Amniotic stem cell (primary cell): ENCODE results near the gene CCL4L2.
A peak's percentile ranks its signal among the peaks of the same experiment; 100 is the strongest.
"Not testable (repeated sequence)": the region's sequence is repeated elsewhere in the genome, so short reads cannot be mapped to it uniquely, and the experiment has no call there.

Source experiments
- DNase-seq: peaks from one replicate; lab custom pipeline; 2025; lab: John Stamatoyannopoulos, UW

Gene CCL4L2

DNA sequence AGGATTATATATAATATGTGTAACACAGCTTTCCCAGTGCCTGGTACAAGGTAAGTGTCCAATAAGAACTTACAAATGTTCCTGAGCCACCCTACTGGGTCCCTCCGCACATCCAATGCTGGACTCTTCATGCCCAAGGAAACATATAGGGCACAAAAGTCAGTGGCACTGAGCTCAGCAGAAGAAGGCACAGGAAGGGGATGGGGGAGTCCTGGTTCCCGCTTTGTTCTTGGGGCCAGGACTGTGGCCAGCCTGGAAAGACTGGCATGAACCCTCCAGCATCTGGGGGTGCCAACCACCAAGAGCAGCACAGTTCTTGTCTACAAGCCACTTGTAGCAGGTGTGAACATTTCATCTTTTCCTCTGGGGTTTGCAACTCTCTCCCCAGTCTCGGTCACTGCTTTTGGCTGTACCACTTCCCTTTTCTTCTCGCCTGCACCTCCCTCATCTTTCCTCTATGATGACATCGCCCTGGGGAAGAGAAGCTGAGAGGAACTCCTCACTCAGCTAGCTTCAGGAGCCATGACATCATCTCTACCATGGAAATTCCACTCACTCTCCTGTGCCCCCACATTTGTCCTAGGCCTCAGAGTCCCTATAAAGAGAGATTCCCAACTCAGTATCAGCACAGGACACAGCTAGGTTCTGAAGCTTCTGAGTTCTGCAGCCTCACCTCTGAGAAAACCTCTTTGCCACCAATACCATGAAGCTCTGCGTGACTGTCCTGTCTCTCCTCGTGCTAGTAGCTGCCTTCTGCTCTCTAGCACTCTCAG, at the start of gene CCL4L2:
Gene CCL4L2 (plus strand): TSS at position 625 of the 773 bp plus-strand sequence.
- DNase-seq: not testable (repeated sequence)

DNA sequence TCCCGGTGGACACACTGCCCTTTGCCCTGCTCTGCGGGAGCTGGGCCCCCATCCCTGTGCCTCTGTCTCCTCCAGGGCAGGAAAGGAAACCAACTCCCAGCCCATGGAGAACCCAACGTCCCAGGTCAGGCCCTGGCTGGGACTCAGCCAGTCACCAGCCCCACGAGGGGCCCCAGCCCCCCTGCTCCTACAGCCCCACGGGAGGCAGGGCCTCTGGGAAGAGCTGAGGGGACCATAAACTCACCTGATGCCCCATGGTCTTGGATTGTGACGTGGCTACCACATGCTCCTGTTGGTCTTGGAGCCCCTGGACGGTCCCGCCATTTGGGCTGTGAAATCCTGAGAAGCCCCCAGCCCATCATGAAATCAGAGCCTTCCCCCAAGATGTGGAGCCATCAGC, 42.0 kb upstream of the CCL4L2 start:
- DNase-seq: not testable (repeated sequence)

DNA sequence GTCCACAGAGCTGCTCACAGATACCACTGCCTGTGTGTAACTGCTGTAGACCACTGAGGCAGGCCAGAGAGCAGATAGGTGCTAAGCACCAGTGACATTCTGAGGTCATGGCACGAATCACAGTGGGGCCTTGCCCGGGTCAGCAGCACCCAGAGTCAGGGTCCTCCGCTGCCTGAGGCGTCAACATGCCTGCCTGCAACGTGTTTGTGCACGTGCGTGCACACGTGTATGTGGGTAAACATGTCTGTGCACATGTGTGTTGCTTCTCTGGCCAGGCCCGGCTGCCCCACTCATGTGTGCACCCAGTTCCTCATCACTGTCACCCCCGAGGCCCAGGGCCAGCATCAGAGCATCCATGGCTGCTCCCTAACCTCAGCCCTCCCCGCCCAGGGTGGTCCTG, 34.3 kb upstream of the CCL4L2 start, which contains the start of gene TBC1D3B:
Gene TBC1D3B (minus strand): TSS at position 101 of the 400 bp plus-strand sequence. CDS start 1,586 bp downstream, outside the sequence.
- not testable (repeated sequence) for DNase-seq

DNA sequence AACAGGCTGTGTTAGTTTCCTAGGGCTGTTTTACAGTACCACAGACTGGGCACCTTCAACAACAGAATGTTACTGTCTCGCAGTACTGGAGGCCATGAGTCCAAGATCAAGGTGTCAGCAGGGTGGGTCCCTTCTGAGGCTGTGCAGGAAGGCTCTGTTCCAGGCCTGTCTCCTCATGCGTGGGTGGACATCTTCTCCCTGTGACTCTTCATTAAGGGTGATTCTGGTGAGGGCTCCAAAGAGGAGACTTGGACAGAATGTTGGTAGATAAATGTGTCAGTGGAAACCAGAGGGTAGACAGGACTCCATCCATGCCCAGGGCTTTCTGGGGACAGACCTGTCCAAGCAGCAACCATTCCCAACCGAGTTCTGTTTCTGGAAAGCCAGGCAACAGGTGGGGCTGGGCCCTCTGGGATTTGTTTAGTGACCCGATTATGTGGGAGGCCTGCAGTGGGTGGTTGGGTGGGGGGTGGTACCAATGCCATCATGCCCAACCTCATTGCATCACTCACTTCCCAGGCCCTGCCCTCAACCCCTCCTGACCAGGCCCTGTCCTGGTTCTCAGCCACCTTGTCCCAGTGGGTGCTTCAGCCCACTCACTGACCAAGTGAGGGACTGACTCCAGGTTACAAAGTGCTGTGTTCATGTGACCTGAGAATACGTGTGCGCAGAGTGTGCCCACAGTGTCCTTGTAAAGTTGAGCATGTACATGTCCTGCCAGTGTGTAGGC, 29.3 kb upstream of the CCL4L2 start:
- not testable (repeated sequence) for DNase-seq

DNA sequence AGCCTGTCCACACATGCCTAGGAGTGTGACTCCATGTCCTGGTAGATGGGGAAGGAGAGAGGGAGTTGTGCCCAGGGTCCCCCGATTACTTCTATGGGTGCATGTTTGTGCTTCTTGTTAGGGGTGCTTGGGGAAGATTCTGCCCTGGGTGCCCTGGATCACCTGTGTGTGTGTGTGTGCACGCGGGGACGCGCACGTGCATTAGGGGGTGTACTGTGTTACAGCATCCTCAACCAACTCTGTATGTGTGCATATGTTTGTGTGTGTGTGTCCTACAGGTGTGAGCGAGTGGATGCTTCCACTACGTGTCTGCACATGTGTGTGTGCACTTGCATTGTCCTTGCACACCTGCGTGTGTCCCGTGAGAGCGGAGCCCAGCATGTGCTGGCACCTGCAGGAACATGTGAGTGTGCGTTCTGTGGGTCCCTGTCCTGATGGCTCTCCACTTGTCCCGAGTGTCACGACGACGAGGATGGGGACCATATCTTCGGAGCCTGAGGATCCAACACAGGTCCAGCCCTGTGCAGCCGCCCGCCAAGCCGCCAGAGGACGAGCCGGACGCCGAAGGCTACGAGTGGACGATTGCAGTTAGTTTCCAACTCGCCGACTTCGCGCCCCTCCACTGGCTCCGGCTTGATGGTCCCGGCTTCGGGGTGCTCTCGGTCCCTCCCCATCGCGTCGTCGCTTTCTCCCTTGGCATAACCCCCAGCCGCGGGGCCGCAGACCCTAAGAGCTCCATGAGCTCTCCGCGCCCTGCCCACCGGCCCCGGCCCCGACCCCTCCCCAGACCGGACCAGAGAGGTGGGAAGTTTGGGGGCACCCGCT, 28.5 kb upstream of the CCL4L2 start:
- no peak for DNase-seq

DNA sequence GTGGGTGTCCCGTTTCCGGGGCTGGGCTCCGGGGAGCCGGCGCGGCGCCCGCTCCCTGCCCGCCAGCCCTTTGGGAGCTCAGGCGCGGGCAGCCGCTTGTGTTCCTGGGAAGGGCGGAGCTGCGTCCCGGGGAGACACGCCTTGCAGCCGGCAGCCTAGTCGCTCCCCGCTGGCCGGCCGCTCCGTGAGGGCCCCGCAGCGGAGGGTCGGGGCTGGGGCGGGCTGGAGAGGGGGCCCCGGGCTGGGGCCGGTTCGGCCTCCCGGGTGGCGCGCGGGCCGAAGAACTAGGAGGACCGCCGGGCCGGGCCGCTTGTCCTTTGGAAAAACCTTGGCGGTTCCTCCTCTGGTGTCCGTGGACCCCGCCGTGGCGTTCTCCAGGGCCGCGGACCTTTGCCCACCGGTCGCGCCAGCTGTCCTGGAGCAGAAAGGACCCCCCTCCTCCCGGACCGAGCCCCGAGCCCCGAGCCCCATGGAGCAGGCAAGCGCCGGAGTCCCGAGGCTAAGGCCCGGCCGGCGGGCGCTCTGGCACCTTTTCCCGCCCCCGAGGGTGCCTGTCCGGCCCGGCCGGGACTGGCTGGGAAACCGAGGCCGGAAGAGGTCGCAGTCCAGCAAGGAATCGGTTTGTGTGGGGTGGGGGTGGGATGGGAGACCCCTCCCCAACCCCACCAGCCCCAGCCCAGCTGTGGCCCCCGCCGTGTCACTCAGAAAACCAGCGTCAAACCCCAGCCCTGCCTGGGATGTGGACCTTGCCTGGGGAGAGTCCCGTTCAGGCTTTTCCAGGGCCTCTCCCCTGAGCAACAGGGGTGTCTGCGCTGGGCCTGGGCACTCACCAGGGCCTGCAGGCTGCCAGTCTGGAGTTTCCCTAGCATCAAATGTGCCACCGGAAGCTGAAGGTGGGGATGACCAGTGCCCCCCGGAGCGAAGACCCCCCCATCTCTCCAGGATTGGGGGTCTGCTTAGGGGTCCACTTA, 27.6 kb upstream of the CCL4L2 start:
- DNase-seq: peak; percentile 80

DNA sequence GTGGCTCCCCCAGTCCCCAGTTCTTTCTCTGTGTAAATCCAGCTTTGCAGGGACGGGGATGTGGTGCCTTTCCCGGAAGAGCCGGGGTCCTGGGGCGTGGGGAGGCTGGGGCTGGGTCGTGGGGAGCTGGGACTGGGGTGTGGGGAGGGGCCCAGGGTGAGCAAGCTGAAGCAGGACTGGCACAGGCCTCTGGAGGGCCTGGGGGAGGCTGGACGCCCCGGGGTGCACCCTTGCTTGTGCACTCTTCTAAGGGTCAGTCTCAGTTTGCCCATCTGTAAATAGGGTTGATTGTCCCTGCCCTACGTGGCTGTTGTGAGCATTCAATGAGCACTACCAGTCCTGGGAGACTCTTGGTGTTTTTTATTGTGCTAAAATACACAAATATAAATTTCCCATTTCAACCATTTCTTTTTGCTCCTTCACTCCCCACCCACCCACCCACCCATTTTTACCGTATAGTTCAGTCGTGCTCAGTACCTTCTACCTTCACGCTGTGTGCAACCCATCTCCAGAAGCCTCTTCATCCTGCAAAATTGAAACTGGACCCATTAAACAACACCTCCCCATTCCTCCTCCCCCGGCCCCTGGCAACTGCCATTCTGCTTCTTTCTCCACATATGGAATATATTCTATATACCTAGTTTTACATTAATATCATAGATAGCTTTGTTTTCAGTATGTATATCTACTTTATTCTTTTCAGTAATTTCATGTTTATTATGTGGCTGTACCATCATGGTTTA, 26.7 kb upstream of the CCL4L2 start:
- no peak for DNase-seq

DNA sequence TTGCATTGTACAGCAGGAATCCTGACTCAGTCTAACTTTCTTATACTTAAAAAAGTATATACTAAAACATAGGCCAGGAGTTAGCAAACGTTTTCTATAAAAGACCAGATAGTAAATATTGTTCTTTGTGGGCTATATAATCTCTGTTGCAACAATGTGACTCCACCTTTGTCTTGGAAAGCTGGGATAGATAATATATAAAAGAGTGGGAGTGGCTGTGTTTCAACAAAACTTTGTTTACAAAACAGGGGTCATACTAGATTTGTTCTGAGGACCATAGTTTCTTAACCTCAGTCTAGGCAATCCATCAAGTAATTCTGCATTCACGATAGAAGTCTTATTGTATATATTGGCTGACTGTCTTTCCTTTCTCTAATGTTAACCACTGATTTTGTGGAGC, 25.4 kb upstream of the CCL4L2 start:
- no peak for DNase-seq

DNA sequence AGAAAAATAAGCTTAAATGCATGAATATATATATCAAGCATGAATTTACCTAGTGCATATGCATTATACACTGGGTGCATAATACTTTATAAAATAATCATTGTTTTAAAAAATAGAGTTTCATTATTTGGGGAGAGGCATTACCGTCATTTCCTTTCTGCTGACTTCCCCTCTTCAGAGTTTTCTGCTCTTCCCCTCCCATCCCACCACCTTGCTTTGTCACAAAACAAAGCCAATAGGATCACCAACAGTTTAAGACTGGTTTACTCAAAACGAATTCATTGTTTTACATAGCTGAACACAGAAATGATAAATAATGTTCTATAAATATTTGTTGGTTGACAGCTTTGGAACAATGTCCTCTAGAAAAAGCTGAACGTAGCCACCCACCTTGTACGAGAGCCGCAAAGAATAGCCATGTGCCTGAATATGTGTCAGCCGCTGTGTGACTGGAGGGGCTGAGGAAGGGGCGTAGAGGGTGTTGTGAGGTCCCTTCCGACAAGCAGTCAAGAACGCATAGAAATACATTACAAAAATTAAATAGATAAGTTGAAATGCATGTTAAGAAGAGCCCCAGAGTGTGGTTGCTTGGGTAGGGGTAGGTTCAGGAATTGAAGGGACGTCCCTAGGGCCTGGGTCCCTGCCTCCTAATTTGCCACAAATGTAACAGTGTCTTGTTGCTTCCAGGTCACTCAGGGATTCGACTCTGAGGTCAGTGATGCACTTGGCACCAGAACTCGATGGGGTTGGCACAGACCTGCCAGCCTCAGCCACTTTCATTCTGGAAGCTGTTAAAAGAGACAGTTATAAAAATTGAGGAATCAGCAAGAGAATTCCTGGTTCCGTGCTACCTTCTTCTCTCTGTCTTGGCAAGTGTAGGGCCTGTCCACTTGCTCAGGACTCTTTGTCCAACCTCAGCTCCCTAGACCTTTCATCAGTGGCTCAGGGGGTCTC, 23.8 kb upstream of the CCL4L2 start:
- not testable (repeated sequence) for DNase-seq

DNA sequence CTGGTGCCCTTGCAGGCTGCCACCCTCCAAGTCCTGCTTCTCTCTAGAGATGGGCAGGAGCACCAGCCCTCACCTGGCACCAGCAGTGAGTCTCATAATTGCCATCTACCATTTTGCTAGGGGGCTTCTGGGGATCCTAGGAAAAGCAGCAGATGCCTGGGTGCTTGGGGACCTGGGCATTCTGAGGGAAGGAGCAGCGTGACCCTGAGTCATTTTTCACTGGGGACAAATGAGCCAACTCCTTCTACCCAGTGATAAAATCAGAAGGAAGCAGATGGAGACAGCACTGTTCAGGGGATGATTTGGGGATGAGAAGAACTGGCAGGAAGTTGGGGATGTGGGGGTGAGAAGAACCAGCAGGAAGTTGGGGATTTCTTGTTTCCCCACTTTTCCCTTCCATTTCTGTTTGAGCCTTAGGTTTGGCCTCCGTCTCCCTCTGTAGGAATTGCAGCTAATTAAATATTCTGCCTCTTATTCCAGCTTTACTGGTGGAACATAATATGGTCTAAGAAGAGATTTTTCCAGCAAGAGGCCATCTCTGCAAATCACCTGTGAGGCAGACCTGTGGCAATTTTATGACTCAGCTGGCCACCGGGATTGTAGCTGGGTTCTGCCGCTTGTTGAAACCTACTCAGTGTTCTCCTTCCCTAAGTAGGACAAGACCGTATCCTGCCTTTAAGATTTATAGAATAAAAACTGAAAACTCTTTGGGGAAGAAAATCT, 22.8 kb upstream of the CCL4L2 start:
- not testable (repeated sequence) for DNase-seq

DNA sequence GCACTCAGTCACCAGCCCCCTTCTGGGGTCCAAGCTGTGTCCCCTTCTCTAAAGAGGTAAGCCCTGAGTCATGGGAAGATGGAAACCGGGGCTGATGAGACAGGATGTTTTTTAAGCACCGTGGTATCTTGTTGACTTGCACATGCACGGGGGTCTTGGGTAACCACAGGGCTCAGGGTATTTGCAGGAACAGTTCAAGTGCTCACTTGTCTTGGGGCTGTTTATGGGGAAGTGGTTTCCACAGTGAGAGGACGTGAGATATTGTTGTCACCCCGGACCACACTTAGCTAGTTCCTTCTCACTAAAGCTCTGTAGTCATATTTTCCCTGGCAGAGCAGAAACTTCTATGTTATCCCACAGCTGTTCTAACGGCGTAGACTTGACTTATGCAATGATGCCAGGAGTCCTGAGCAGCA, 22.0 kb upstream of the CCL4L2 start:
- DNase-seq: no peak

DNA sequence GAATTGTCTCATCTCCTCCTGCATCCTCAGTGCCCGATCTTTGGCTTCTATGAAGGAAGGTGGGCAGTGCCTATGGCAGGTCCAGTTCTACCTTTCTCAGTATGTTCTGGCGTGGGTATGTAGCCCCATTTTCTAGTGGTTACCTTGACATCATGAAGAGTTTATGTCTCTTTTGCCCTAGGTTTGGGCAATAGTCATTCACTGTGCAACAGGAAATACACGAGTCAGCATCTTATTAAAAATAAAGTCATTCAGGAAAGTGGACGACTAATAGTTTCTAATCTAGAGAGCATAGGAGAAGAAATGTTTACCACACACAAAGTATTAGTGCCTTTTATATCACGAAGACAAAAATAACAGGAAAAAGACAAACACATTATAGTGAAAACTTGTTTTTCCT, 20.9 kb upstream of the CCL4L2 start:
- not testable (repeated sequence) for DNase-seq

DNA sequence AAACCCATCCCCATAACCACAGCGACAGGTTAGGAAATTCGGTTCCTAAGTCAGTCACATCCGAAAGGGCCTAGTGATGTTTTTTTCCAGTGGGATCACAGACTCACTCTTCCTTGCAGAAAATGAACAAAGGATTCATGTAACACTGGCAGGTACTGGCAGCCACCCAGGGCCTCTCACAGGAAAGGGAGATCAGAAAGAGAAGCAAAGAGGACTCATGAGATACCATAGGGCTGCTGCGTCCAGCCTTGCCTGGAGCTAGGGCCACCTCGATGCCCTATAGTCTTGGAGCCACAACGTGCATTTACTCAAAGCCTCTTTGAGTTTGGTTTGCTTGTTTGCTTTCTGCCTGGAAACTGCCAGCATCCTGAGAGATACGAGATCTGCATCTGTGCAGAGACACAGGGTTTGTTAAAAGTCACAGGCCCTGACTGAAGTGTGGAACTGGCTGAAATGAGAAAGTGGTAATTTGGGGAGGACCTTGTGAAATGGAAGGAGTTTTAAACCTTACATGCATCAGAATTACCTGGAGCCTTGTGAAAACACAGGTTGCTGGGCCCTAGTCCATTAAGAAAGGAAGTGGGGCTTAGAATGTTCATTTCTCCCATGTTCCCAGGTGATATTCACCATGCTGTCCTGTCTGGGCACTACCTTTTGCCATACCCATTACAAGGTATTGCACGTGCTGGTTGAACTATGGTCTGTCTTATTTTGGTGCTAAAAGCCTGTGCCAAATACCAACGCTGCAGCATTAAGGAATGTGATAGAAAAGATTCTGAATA, 20.1 kb upstream of the CCL4L2 start:
- DNase-seq: not testable (repeated sequence)

DNA sequence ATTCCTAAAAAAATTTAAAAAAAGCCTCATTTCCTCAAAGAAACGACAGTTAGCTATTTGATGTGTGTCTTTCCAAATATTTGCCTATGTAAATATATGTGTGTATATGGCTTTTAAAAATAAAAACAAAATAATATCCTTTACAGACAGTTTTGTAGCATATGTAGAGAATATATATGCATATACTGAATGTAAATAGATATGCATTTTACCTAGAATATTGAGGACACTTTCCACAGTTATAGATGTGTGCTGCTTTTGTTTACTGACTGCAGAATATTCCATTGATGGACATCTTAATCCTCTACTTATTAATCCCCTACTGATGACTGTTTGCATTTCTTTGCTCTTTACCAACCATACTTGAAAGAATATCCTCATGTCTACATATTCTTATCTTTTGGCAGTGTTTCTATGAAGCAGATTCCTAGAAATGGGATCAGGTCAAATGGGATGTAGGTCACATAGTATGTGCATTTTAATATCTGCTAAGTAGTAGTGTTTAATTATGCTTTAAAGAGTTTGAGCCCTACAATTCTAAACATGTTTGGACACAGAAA, 17.6 kb upstream of the CCL4L2 start:
- no peak for DNase-seq

DNA sequence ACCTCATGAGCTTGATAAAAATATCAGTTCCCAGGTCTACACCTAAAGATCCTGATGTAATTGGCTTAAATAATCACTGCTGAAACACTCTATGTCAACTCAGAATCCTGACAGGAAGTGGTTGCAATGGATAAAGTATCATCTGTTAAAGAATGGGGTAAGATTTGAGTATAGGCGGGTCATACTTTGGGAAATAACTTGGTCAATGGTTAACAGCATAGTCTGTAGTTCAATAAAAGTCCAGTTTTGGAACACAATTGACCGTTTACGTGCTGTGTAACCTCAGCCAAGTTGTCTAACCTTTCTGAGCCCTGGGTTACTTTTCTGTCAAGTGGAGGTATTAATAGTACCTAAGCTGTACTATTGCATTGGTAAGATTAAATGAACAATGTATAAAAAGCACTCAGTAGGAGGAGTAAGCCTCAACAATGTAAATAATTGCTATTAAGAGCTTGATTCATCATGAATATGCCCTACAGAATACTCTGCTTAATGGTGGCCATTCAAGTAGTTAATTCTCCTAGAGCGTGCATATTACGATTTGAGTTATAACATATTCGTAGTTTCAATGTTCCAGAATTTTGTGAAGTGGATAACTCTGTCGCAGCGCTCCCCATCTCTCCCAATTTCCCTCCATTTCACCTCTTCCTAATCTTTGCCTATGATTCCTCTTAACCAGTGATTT, 16.6 kb upstream of the CCL4L2 start:
- DNase-seq: not testable (repeated sequence)

DNA sequence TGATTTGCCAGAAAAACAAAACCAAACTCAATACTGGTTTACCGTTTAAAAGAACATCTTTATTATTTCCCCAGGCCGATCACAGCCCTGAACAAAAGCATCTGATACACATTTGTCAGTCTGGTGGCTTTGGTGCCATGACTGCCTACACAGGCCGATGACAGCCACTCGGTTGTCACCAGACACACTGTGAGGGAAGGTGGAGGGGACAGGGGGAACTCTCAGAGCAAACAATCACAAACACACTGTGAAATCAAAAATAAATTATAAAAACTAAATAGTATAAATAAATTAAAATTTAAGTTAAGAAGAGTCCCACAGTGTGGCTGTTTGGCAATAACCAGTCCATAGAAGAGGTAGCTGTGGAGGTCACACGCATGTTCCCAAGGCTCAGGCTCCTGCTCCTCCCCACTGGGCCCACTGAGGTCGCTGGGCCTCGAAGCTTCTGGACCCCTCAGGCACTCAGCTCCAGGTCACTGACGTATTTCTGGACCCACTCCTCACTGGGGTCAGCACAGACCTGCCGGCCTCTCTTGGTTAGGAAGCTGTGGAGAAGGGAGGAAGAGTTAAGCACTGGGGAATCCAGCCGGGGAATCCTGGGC, 15.9 kb upstream of the CCL4L2 start:
- DNase-seq: not testable (repeated sequence)
